ELR (cell line): ENCODE results near the gene PGLYRP2.
A peak's percentile ranks its signal among the peaks of the same experiment; 100 is the strongest.

ENCODE experiments used
- DNase-seq: peaks from one replicate; pipeline ENCODE4 v3.0.0-alpha.2; 2015; ENCODE audit warnings: low read depth

Gene PGLYRP2

DNA sequence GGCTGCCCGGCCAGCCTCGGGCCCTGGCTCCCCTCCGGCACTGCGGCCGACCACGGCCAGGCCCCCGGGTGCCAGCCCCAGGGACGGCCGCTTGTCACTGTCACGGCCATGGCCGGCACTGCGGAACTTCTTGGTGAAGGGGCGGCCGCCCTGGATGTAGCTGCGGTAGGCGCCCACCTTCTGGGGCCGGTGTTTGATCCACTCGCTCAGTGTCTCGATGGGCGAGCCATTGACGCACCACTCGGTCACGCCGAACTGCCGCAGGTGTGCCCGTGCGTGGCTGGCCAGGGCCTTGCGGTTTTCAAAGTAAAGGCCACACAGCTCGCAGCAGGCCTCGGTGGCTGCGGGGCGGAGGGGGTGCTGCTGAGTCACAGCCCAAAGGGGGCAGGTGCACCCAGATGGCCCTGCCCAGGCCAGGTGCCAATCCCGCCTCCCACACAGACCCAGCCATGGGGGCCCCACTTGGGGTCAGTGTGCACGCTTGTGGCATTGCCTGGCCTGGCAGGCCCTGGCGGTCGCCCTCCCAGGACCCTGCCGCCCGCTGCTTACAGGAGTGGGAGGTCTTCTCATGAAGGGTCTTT lies 54.5 kb downstream of the PGLYRP2 start:
- no peak for DNase-seq

DNA sequence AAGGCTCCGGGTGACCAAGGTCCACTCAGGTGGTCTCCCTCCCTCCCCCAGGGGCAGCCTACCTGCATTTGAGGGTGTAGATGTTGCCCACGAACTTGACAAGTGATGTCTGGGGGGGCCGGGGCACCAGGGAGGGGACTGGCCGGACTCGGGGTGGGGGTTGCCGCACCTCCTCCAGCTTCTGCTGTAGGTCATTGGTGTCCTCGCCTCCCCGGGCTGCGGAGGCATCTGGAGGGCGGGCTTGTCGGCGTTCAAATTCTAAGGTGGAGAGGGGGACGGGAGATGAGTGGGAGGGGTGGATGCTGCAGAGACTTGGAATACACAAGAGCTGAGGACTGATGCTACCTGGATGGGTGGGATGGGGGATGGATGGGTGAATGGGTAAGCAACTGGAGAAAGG lies 55.2 kb downstream of the PGLYRP2 start:
- no peak for DNase-seq

DNA sequence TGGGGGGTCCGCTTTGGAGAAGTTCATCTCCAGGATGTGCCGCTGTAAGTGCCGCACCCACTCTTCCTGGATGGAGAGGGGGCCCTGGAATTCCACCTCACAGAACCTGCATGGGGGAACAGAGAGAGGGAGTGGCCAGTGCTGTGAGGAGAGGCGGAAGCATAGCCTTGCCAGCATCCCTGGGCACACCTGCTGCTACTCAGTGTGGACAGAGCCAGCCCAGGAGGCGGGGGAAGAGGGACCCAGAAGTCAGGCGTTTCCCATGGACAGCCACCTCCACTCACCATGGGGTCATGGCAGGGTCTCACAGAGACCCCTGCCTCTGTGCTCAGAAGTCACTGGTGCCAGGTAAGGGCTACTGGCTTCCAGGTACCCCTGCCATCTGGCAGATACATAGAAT lies 56.2 kb downstream of the PGLYRP2 start:
- no peak for DNase-seq

DNA sequence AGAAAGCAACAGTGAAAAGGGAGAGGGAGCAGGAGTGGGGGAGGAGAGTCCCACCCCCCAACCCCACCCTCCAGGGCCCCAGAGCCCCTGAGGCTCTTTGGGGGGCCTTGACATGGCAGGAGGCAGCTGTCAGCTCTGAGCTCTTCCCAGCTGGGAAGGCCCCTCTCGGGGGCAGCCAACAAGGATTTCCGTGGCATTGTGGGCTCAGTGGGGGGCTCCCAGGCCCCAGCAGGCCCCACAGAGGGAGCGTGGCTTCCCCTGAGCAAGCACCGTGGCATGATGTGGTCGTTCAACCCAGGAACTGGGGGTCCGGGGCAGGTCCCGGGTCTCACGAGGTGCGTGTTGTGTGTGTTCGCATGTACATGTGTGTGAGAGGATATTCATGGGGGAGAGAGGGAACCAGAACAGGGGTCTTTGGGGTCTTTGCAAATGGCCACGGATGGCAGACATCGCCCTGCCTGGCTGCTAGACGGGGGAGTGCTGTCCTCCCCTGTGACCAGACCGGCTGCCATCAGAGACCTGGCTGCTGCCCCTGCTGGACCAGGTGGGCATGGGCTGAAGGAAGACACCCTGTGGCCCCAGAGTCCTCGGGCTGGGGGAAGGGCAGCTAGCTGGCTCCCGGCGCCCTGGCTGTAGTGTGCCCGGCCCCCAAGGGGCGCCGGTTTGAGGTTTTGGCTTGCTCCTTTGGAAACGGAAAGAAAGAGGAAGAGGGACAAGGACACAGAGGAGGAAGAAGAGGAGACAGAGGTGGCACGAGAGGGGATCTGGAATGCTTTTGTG lies 56.8 kb downstream of the PGLYRP2 start:
- no peak for DNase-seq

DNA sequence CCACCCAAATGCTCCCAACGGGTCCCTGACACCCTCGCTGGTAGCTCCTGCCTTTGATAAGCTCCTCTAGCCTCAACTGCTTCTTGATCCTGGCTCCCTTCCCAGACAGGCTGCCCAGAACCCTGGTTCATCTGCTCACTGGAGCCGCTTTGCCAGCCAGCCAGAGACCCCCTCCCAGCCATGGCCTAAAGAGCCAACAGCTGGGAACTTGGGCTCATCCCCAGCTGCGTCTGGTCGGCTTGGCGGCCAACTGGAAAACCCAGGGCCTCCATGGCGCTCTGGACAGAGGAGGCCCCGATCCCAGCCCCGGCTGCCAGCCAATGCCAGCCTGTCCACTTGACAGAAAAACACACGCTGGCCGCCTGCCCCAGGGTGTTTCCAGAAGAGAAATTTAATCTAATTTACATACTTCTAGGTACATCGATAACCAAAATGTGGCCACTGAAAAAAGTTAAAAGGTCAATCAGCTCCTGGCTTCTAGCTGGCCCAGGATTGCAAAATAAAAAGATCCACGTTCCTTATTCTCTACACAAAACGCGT lies 57.5 kb downstream of the PGLYRP2 start:
- no peak for DNase-seq

DNA sequence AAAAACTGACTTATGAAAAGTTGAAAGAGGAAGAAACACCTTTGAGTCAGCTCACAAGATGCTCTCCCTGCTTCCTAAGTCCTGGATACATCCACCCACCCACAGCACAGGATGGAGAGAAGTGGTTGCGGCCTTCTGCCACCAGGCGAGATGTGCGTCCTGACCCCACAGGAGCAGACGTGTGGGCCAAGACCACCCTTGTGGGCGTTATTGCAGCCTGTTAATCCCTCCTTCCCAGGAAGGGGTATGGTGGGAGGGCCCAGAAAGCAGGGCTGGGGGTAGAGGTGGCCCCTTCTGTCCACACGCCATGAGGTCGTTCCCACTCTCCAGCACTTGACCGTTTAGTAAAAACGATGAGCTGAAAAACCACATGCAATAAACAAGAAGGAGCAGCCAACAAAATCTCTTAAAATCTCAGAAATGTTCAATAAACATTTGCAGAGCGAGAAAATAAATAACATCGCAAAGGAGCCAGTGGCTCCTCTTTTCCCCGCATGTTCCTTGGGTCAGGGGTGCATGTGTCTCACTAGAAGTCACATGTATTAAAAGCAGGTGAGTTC lies 58.1 kb downstream of the PGLYRP2 start:
- DNase-seq = no peak

DNA sequence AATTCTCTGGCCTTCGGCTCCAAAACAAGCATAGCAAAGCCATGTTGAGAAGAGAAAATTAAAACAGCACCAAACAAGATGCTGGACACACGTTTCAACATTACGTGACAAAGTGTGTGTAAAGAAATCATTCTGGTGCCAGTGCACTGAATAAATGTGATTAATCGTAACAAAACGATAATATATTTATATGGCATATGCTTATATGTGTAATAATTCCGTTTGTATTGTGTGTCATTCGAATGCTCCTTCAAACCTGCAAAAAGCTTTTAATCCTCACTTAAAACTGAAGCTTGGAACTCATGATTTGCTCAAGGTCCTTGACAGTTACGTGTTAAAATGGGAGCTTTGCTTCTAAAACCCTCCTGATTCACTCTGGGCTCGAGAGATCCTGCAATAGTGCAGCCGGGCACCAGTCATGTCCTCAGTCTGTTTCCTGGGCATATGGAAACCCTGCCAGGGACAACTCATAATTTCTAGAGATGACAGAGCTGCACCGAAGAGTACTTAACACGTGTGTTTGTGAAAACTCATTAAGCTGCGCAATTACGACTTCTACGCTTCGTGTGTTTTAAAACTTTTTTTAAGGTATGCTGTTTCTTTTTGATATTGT lies 59.8 kb downstream of the PGLYRP2 start:
- DNase-seq = peak; percentile 51
